Neuronal stem cell (in vitro differentiated cells): ENCODE data around the gene FAM107A. TPM values are rescaled to one million over a fixed set of nuclear protein-coding genes. Genes with fewer than 3 reads are reported as not detected.

Experiments used
- DNase-seq: peaks from one replicate; pipeline ENCODE4 v3.0.0-alpha.2; 2013; ENCODE audit warnings: low spot score
- H2AFZ ChIP-seq: one replicate; pipeline ENCODE4 v1.6.1; 2013; ENCODE audit warnings: mild to moderate bottlenecking, low read length, inconsistent platforms
- H2AK5ac ChIP-seq: 2 replicates; pipeline ENCODE4 v1.6.1; 2013; ENCODE audit warnings: low read depth, mild to moderate bottlenecking, inconsistent platforms, low read length, moderate library complexity, mixed read lengths
- H2BK120ac ChIP-seq: 2 replicates; pipeline ENCODE4 v1.6.1; 2013; ENCODE audit warnings: low read depth, mild to moderate bottlenecking, inconsistent platforms, low read length, moderate library complexity, mixed read lengths
- H2BK12ac ChIP-seq: one replicate; pipeline ENCODE4 v1.6.1; 2013; ENCODE audit warnings: low read length, inconsistent platforms
- H2BK15ac ChIP-seq: 2 replicates; pipeline ENCODE4 v1.6.1; 2013; ENCODE audit warnings: mild to moderate bottlenecking, low read length, inconsistent platforms, mixed read lengths
- H2BK5ac ChIP-seq: one replicate; pipeline ENCODE4 v1.6.1; 2013; ENCODE audit warnings: inconsistent platforms, mild to moderate bottlenecking, low read length, moderate library complexity
- H3K14ac ChIP-seq: one replicate; pipeline ENCODE4 v1.6.1; 2013; ENCODE audit warnings: low read length, inconsistent platforms
- H3K18ac ChIP-seq: 2 replicates; pipeline ENCODE4 v1.6.1; 2013; ENCODE audit warnings: low read length, inconsistent platforms
- H3K23ac ChIP-seq: 2 replicates; pipeline ENCODE4 v1.6.1; 2013; ENCODE audit warnings: low read depth, mild to moderate bottlenecking, mixed read lengths, low read length, inconsistent platforms; ENCODE audit not compliant: poor library complexity
- H3K27ac ChIP-seq: replicated peaks from 3 replicates; pipeline ENCODE4 v1.5.1; 2013; ENCODE audit warnings: low read length, inconsistent platforms
- H3K27me3 ChIP-seq, 3 experiments: 2 replicates each; pipeline ENCODE4 v1.6.1; 2013; ENCODE audit warnings: low read length in 3 of 3, mild to moderate bottlenecking in 2 of 3, inconsistent platforms in 1 of 3, low read depth in 1 of 3, mixed read lengths in 1 of 3, moderate library complexity in 1 of 3; ENCODE audit not compliant: control insufficient read depth in 3 of 3, insufficient read depth in 3 of 3
- H3K36me3 ChIP-seq, 2 donors: replicated peaks in 1 of 2; 2 replicates each; pipeline ENCODE4 v1.6.1; 2013; ENCODE audit warnings: low read length in 2 of 2; ENCODE audit not compliant: control insufficient read depth in 2 of 2, insufficient read depth in 2 of 2
- H3K4ac ChIP-seq: 2 replicates; pipeline ENCODE4 v1.6.1; 2013; ENCODE audit warnings: inconsistent platforms, mild to moderate bottlenecking, low read length, moderate library complexity
- H3K4me1 ChIP-seq, 2 donors: 1 replicate in 1 of 2; 2 replicates in 1 of 2; pipeline ENCODE4 v1.6.1; 2013; ENCODE audit warnings: low read length in 2 of 2, low read depth in 1 of 2; ENCODE audit not compliant: control insufficient read depth in 2 of 2, insufficient read depth in 1 of 2
- H3K4me2 ChIP-seq: one replicate; pipeline ENCODE4 v1.6.1; 2013; ENCODE audit warnings: mild to moderate bottlenecking, low read length, inconsistent platforms; ENCODE audit not compliant: insufficient read depth, poor library complexity, severe bottlenecking
- H3K4me3 ChIP-seq, 2 donors: 2 replicates each; pipeline ENCODE4 v1.5.1; 2013; ENCODE audit warnings: low read length in 2 of 2, mild to moderate bottlenecking in 2 of 2, inconsistent platforms in 1 of 2, moderate library complexity in 1 of 2
- H3K79me1 ChIP-seq: one replicate; pipeline ENCODE4 v1.6.1; 2013; ENCODE audit warnings: low read depth, mild to moderate bottlenecking, inconsistent platforms, low read length, moderate library complexity
- H3K9ac ChIP-seq: one replicate; pipeline ENCODE4 v1.6.1; 2013; ENCODE audit warnings: mild to moderate bottlenecking, low read depth, low read length, inconsistent platforms; ENCODE audit not compliant: poor library complexity
- H3K9me3 ChIP-seq, 2 donors: replicated peaks in 1 of 2; 2 replicates each; pipeline versions ENCODE3 to v1.6.1; 2013; ENCODE audit warnings: low read length in 2 of 2, mild to moderate bottlenecking in 2 of 2, inconsistent platforms in 1 of 2, low read depth in 1 of 2, mixed read lengths in 1 of 2, moderate library complexity in 1 of 2; ENCODE audit not compliant: control insufficient read depth in 2 of 2, insufficient read depth in 1 of 2
- H4K8ac ChIP-seq: one replicate; pipeline ENCODE4 v1.6.1; 2013; ENCODE audit warnings: low read depth, mild to moderate bottlenecking, inconsistent platforms, low read length, moderate library complexity
- H4K91ac ChIP-seq: one replicate; pipeline ENCODE4 v1.6.1; 2013; ENCODE audit warnings: low read length, low read depth, mild to moderate bottlenecking, inconsistent platforms; ENCODE audit not compliant: poor library complexity
- WGBS, 2 donors: extraction: QIAGEN DNeasy Blood & Tissue Kit; methylation state at CpG; one replicate each; pipeline ENCODE4 v1.1.7; 2013; ENCODE audit warnings: missing lambda C conversion rate in 2 of 2, mixed read lengths in 1 of 2; ENCODE audit not compliant: insufficient read length in 2 of 2, insufficient replicate concordance in 1 of 2; ENCODE audit errors: extremely low coverage in 2 of 2; 5-methylcytosine and 5-hydroxymethylcytosine counted together
- polyA plus RNA-seq, 2 experiments: library from polyadenylated mRNA; stranded (reverse); fragments of 200-250 nt; gene quantifications; one replicate each; pipeline ENCODE4 v1.2.3, GENCODE V29; 2013

The FAM107A gene
- polyA plus RNA-seq (2013, experiment 1 of 2) = 2.1 TPM
- polyA plus RNA-seq (2013, experiment 2 of 2) = 2.0 TPM

GRCh38 chr3:58577269-58577821, at the start of gene FAM107A:
Gene FAM107A, minus strand, starts transcription at chr3:58577391. Its CDS starts 7,531 bp downstream, at chr3:58569860.
- Histone ChIP-seq H2BK5ac (peak within 1 kb of the TSS; percentile 2), H3K18ac (peak within 1 kb of the TSS; percentile 84), H2AK5ac (peak within 1 kb of the TSS; percentile 22), H2AFZ (peak within 1 kb of the TSS; percentile 30), H3K9ac (no peak within 1 kb of the TSS), H4K91ac (no peak within 1 kb of the TSS), H3K4me1 (peaks cover 26 to 31% of the 10 kb centered on the region in 2 donors), H2BK15ac (no peak within 1 kb of the TSS), H3K27ac (no peak within 1 kb of the TSS), H3K4ac (no peak within 1 kb of the TSS), H3K9me3 (peaks cover 0 to 1% of the 10 kb centered on the region in 2 donors), H3K36me3 (no peaks in the 10 kb centered on the region), H2BK12ac (no peak within 1 kb of the TSS), H3K23ac (no peak within 1 kb of the TSS), H3K27me3 (no peaks in the 10 kb centered on the region), H3K4me3 (no peak within 1 kb of the TSS), H3K14ac (no peak within 1 kb of the TSS), H3K79me1 (no peaks in the 10 kb centered on the region), H2BK120ac (no peak within 1 kb of the TSS), H3K4me2 (no peak within 1 kb of the TSS), H4K8ac (no peak within 1 kb of the TSS)
- WGBS, 2 donors = no CpG with 5 or more reads among the region's 12 CpGs
- no peak for DNase-seq

- H2BK120ac ChIP-seq = no peak overlapping the region
- no peak overlapping the region for H3K9ac ChIP-seq
- no peak for DNase-seq
Measured at GRCh38 chr3:58625196-58625824, 48.1 kb upstream of the FAM107A start.

DNA sequence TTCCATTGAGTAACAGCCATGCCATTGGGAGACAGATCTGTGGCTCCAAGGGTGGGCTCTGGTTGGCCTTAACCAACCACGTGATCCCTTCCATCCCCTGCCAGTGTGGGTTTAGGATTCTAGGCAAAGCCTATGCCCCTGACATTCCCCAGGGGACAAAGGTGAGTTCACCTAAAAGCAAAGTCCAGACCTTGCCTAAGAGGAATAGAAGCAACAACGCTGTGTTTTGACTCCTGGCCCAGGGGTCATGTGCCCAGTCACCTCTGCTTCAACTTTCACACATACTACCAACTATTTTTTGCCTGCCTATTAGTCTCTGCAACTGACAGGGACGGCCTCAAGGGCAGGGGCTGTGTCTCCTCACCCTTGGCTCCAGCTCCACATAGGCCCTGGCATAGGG, 47.4 kb upstream of the FAM107A start:
- H3K23ac ChIP-seq = no peak overlapping the region
- H2BK12ac ChIP-seq = no peak overlapping the region
- H3K9ac ChIP-seq = no peak overlapping the region
- no peak overlapping the region for H4K8ac ChIP-seq
- H3K4me2 ChIP-seq = no peak overlapping the region
- H3K14ac ChIP-seq = no peak overlapping the region
- no peak overlapping the region for H3K4ac ChIP-seq
- no peak overlapping the region for H2AFZ ChIP-seq
- no CpG with 5 or more reads among the region's 3 CpGs for WGBS, 2 donors
- H4K91ac ChIP-seq = no peak overlapping the region
- no peaks in the 10 kb centered on the region for H3K27me3 ChIP-seq
- H3K9me3 ChIP-seq = peaks cover 0 to 2% of the 10 kb centered on the region in 2 donors
- no peak overlapping the region for H2BK5ac ChIP-seq
- no peak overlapping the region for H3K18ac ChIP-seq
- H3K27ac ChIP-seq = no peak overlapping the region
- H3K4me1 ChIP-seq = peaks cover 25 to 39% of the 10 kb centered on the region in 2 donors
- no peak for DNase-seq
- H2AK5ac ChIP-seq = no peak overlapping the region
- peak overlapping the region; percentile 30 for H2BK15ac ChIP-seq
- no peaks in the 10 kb centered on the region for H3K36me3 ChIP-seq
- no peak overlapping the region for H3K4me3 ChIP-seq
- H2BK120ac ChIP-seq = no peak overlapping the region
- no peaks in the 10 kb centered on the region for H3K79me1 ChIP-seq

More at GRCh38 chr3:58625196-58625824, 48.1 kb upstream of the FAM107A start:
- H3K36me3 ChIP-seq = no peaks in the 10 kb centered on the region
- no peak overlapping the region for H3K18ac ChIP-seq
- no peaks in the 10 kb centered on the region for H3K27me3 ChIP-seq
- no peak overlapping the region for H3K27ac ChIP-seq
- no peak overlapping the region for H3K23ac ChIP-seq
- H3K4me2 ChIP-seq = no peak overlapping the region
- no peak overlapping the region for H2BK15ac ChIP-seq
- whole genome bisulfite sequencing, 2 donors = no CpG with 5 or more reads among the region's 9 CpGs
- H4K91ac ChIP-seq = no peak overlapping the region
- no peak overlapping the region for H2AK5ac ChIP-seq
- no peak overlapping the region for H3K4ac ChIP-seq
- H2AFZ ChIP-seq = no peak overlapping the region
- no peak overlapping the region for H2BK5ac ChIP-seq
- H2BK12ac ChIP-seq = no peak overlapping the region
- no peak overlapping the region for H3K14ac ChIP-seq
- H3K79me1 ChIP-seq = no peaks in the 10 kb centered on the region
- H4K8ac ChIP-seq = no peak overlapping the region
- H3K9me3 ChIP-seq = peaks cover 0 to 2% of the 10 kb centered on the region in 2 donors
- H3K4me3 ChIP-seq = no peak overlapping the region
- peaks cover 27 to 39% of the 10 kb centered on the region in 2 donors for H3K4me1 ChIP-seq

DNA sequence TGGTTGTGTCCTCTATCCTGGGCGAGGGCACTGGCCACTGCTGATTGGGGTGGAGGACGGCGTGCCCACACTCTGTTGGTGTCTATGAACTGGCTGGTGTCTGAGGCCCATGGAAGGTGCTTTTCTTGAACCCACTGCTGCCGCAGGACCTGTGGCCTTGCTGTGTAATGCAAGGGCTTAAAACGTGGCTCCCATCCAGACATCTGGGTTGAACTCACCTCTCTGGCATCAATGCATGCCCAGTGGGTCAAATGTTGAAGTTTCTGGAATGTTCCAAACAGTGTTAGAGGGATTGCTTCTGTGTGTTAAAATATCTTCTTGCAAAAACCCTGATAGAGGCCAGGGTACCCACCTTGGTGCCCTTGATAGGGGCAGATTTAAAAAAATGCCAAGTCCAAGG, 46.8 kb upstream of the FAM107A start:
- Histone ChIP-seq H3K4ac (no peak overlapping the region), H2AK5ac (peak overlapping the region; percentile 59), H3K4me1 (peaks cover 25 to 39% of the 10 kb centered on the region in 2 donors), H3K27me3 (no peaks in the 10 kb centered on the region), H3K27ac (no peak overlapping the region), H2BK5ac (no peak overlapping the region), H2BK120ac (no peak overlapping the region), H2AFZ (no peak overlapping the region), H3K9me3 (peaks cover 0 to 2% of the 10 kb centered on the region in 2 donors), H3K23ac (no peak overlapping the region), H4K91ac (no peak overlapping the region), H2BK12ac (peak overlapping the region; percentile 24), H3K14ac (peak overlapping the region; percentile 87), H3K18ac (no peak overlapping the region), H3K36me3 (no peaks in the 10 kb centered on the region), H3K79me1 (no peaks in the 10 kb centered on the region), H3K4me2 (no peak overlapping the region), H3K4me3 (no peak overlapping the region), H3K9ac (no peak overlapping the region), H4K8ac (no peak overlapping the region), H2BK15ac (peak overlapping the region; percentile 62)
- no CpG with 5 or more reads among the region's 5 CpGs for WGBS, 2 donors
- DNase-seq = no peak
